CD4-positive, CD25-positive, alpha-beta regulatory T cell (primary cell): ENCODE results near the gene ANGEL1. TPM values are rescaled to one million over a fixed set of nuclear protein-coding genes. Genes with fewer than 3 reads are reported as not detected.

ENCODE experiments used
- ATAC-seq, 2 donors: fragments of 150-1000 bp; cut with Tn5 transposase; one replicate each; pipeline ENCODE4 v1.10.0; 2021; ENCODE audit warnings: low read depth in 2 of 2, moderate number of reproducible peaks in 2 of 2, moderate library complexity in 1 of 2
- DNase-seq, 3 donors: peaks; one replicate each; pipeline versions ENCODE4 v3.0.0 to v3.0.0-alpha.2; 2012 to 2022; ENCODE audit warnings: mixed read lengths in 1 of 3
- H3K27ac ChIP-seq: one replicate; pipeline ENCODE4 v1.7.0; 2013; ENCODE audit warnings: mild to moderate bottlenecking, low read length; ENCODE audit not compliant: insufficient read depth, poor library complexity, severe bottlenecking
- H3K27me3 ChIP-seq: one replicate; pipeline ENCODE4 v1.7.0; 2013; ENCODE audit warnings: low read length; ENCODE audit not compliant: control insufficient read depth, insufficient read depth
- H3K36me3 ChIP-seq: one replicate; pipeline ENCODE4 v1.7.0; 2013; ENCODE audit warnings: mild to moderate bottlenecking, low read length, moderate library complexity; ENCODE audit not compliant: control insufficient read depth, insufficient read depth
- H3K4me1 ChIP-seq: 2 replicates; pipeline ENCODE4 v1.7.0; 2013; ENCODE audit warnings: mild to moderate bottlenecking, low read length; ENCODE audit not compliant: insufficient read depth, control insufficient read depth, poor library complexity, severe bottlenecking
- H3K4me3 ChIP-seq: one replicate; pipeline ENCODE4 v1.7.0; 2013; ENCODE audit warnings: low read depth, mild to moderate bottlenecking, low read length, moderate library complexity
- H3K9me3 ChIP-seq, 2 experiments: 1 replicate in 1 of 2; 2 replicates in 1 of 2; pipeline ENCODE4 v1.7.0; 2013; ENCODE audit warnings: low read length in 2 of 2, mild to moderate bottlenecking in 1 of 2, moderate library complexity in 1 of 2; ENCODE audit not compliant: control insufficient read depth in 2 of 2
- H3K27ac Mint-ChIP-seq, 3 donors: one replicate each; pipeline ENCODE4 v1.8.0; 2020 to 2022; ENCODE audit warnings: mild to moderate bottlenecking in 3 of 3, mixed read lengths in 3 of 3, moderate library complexity in 2 of 3
- H3K27me3 Mint-ChIP-seq: one replicate; pipeline ENCODE4 v1.8.0; 2022; ENCODE audit warnings: mild to moderate bottlenecking, mixed read lengths
- H3K36me3 Mint-ChIP-seq: one replicate; pipeline ENCODE4 v1.8.0; 2020; ENCODE audit warnings: mixed read lengths
- H3K4me1 Mint-ChIP-seq, 4 donors: one replicate each; pipeline ENCODE4 v1.8.0; 2020 to 2022; ENCODE audit warnings: mixed read lengths in 4 of 4, mild to moderate bottlenecking in 1 of 4
- H3K4me3 Mint-ChIP-seq, 4 donors: one replicate each; pipeline ENCODE4 v1.8.0; 2020 to 2022; ENCODE audit warnings: mild to moderate bottlenecking in 4 of 4, mixed read lengths in 4 of 4, moderate library complexity in 3 of 4
- H3K9me3 Mint-ChIP-seq, 7 donors: one replicate each; pipeline ENCODE4 v1.8.0; 2020 to 2022; ENCODE audit warnings: mixed read lengths in 7 of 7, mild to moderate bottlenecking in 3 of 7, moderate library complexity in 2 of 7
- polyA plus RNA-seq, 4 donors: library from polyadenylated mRNA; unstranded; fragments of 300-500 nt; fragmentation: Illumina TruSeq; gene quantifications; one replicate each; pipeline ENCODE4 v1.2.3, GENCODE V29; 2021
- total RNA-seq: library from RNA; stranded (reverse); gene quantifications from one replicate; pipeline ENCODE4 v1.2.3, GENCODE V29; 2022

Gene ANGEL1
- total and polyA plus RNA-seq, 5 donors from 2014 or later = 13.0 to 23.4 (median 18.9) TPM

DNA sequence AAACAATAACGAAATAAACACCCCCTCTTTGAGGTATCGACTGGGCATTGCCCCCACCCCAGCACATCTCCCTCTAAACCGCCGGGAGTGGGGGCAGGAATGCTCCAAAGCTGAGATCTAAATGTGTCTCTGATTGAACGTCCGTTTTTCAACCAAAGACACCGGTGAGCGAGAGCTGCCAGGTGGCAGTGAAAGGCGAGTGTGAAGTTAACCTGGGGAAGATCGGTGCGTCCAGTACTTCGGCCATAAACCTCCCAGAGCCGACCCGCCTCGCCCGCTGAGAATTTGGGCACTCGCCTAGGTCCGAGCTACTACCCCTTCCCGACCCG, 625 bp downstream of the ANGEL1 start:
- ATAC-seq (no peak), DNase-seq (peak in 1 of 3 donors; percentile 13)
- peak overlapping the region; percentile 84 for H3K4me3 ChIP-seq
- no peaks in the 10 kb centered on the region for H3K27me3 Mint-ChIP-seq
- peak overlapping the region; percentile 71 for H3K27ac ChIP-seq
- no peaks in the 10 kb centered on the region for H3K27me3 ChIP-seq
- peaks cover 11 to 39% (median 23%) of the 10 kb centered on the region in 4 donors for H3K4me1 Mint-ChIP-seq
- H3K36me3 ChIP-seq = peaks cover 18% of the 10 kb centered on the region
- peak overlapping the region; percentile 95 to 100 (median 97) for H3K4me3 Mint-ChIP-seq
- peaks cover 14% of the 10 kb centered on the region for H3K36me3 Mint-ChIP-seq
- peak overlapping the region; percentile 89 to 96 (median 92) for H3K27ac Mint-ChIP-seq
- H3K9me3 Mint-ChIP-seq = no peaks in the 10 kb centered on the region
- peaks cover 23% of the 10 kb centered on the region for H3K4me1 ChIP-seq
- H3K9me3 ChIP-seq = no peaks in the 10 kb centered on the region

DNA sequence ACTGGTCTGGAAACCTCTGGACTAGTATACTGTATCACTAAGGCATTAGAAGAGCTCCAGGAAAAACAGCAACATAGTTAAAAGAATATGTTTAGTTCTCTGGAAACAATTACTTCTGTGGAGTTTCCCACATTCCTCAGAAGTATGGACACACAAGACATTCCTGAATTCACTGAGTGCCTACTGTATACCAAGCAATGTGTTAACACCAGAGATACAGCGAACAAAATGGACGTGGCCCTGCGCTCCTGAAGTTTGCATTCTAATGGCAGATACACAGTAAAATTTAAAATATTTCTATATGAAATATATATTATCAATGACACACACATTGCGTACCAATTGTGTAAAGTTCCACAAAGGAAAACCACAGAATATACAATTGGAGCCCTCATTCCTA, 1.1 kb downstream of the ANGEL1 start:
- Histone ChIP-seq H3K27ac (peak overlapping the region; percentile 71), H3K36me3 (peaks cover 23% of the 10 kb centered on the region), H3K9me3 (no peaks in the 10 kb centered on the region), H3K27me3 (no peaks in the 10 kb centered on the region), H3K4me1 (peaks cover 23% of the 10 kb centered on the region), H3K4me3 (peak overlapping the region; percentile 84)
- no peak for DNase-seq
- Mint-ChIP-seq H3K36me3 (peaks cover 16% of the 10 kb centered on the region), H3K27ac (peak overlapping the region in 2 of 3 donors; percentile 92 to 96), H3K4me1 (peaks cover 11 to 39% (median 23%) of the 10 kb centered on the region in 4 donors), H3K4me3 (peak overlapping the region; percentile 95 to 100 (median 97)), H3K27me3 (no peaks in the 10 kb centered on the region), H3K9me3 (no peaks in the 10 kb centered on the region)
- ATAC-seq = no peak

DNA sequence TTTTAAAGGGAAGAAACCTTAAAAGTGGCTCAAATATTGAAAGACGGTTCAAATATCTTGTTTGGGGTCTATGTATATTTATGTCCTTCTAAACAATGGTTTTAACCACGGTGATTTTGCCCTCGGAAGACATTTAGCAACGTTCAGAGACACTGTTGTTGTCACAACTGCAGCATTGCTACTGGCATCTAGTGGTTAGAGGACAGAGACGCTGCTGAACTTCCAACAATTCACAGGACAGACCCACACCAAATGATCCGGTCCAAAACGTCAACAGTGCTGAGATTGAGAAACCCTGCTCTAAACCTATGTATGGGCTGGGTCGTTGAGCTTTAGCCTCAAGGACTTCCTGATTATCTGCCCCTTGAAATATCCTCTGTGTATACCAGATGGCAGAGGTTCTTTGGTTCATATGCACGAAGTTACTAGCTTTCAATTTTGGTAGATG, 1.7 kb downstream of the ANGEL1 start:
- peak; percentile 10 to 28 for ATAC-seq
- peak in 2 of 3 donors; percentile 16 to 51 for DNase-seq
- Histone ChIP-seq H3K4me1 (peaks cover 23% of the 10 kb centered on the region), H3K36me3 (peaks cover 29% of the 10 kb centered on the region), H3K27ac (no peak overlapping the region), H3K27me3 (no peaks in the 10 kb centered on the region), H3K4me3 (peak overlapping the region; percentile 84), H3K9me3 (no peaks in the 10 kb centered on the region)
- H3K27me3 Mint-ChIP-seq = no peaks in the 10 kb centered on the region
- H3K27ac Mint-ChIP-seq = peak overlapping the region; percentile 43 to 96 (median 78)
- H3K36me3 Mint-ChIP-seq = peaks cover 17% of the 10 kb centered on the region
- peaks cover 13 to 39% (median 23%) of the 10 kb centered on the region in 4 donors for H3K4me1 Mint-ChIP-seq
- H3K4me3 Mint-ChIP-seq = peak overlapping the region; percentile 95 to 100 (median 97)
- no peaks in the 10 kb centered on the region for H3K9me3 Mint-ChIP-seq

DNA sequence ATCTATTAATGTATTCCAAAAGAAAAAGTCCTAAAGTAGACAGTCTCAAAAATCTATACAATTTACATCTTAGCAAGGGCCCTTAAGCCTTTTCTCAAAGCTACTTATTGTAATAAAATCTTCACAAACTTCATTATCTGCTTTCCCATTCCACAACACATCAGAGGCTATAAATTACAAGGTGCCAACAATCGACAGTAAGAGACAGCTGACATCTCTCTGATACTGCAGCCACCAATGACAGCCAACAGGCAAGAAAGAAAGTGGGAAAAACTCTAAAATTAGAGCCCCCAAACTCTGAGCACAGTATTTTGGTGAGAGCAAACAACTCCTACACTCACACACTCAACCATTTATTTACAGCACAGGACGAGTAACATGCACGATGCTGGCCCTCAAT, 2.2 kb downstream of the ANGEL1 start:
- Histone ChIP-seq H3K4me1 (peaks cover 23% of the 10 kb centered on the region), H3K4me3 (peak overlapping the region; percentile 84), H3K9me3 (no peaks in the 10 kb centered on the region), H3K27me3 (no peaks in the 10 kb centered on the region), H3K27ac (no peak overlapping the region), H3K36me3 (peaks cover 32% of the 10 kb centered on the region)
- Mint-ChIP-seq H3K36me3 (peaks cover 20% of the 10 kb centered on the region), H3K4me3 (peak overlapping the region; percentile 95 to 100 (median 97)), H3K27ac (peak overlapping the region; percentile 43 to 96 (median 78)), H3K27me3 (no peaks in the 10 kb centered on the region), H3K4me1 (peaks cover 17 to 39% (median 24%) of the 10 kb centered on the region in 4 donors), H3K9me3 (no peaks in the 10 kb centered on the region)
- ATAC-seq (no peak), DNase-seq (no peak)

DNA sequence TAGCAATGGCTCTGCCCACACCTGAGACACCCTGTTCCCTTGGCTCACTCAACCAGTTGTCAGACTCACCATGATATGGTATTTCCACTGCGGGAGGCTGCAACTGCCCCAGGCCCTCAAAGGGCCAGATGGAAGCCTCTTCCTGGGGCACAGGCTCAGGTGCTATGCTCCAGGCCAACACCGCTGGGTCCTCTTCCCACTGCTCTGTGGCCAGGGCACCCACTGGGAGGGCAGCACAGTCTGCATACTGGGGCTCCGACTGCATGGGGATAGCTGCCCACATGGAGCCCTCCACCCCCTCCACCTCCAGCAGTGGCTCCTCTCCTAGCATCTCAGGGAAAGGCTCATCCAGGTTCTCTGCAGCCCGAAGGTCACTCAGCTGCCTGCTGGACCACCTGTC, 3.7 kb downstream of the ANGEL1 start:
- Mint-ChIP-seq H3K4me3 (no peak overlapping the region), H3K27me3 (no peaks in the 10 kb centered on the region), H3K4me1 (peaks cover 17 to 39% (median 24%) of the 10 kb centered on the region in 4 donors), H3K27ac (no peak overlapping the region), H3K9me3 (no peaks in the 10 kb centered on the region), H3K36me3 (peaks cover 23% of the 10 kb centered on the region)
- DNase-seq (no peak), ATAC-seq (no peak)
- Histone ChIP-seq H3K9me3 (no peaks in the 10 kb centered on the region), H3K27me3 (no peaks in the 10 kb centered on the region), H3K4me1 (peaks cover 23% of the 10 kb centered on the region), H3K27ac (no peak overlapping the region), H3K4me3 (no peak overlapping the region), H3K36me3 (peaks cover 42% of the 10 kb centered on the region)

- Histone ChIP-seq H3K27ac (no peak overlapping the region), H3K4me1 (peaks cover 20% of the 10 kb centered on the region), H3K4me3 (no peak overlapping the region), H3K36me3 (peaks cover 52% of the 10 kb centered on the region), H3K27me3 (no peaks in the 10 kb centered on the region), H3K9me3 (no peaks in the 10 kb centered on the region)
- Mint-ChIP-seq H3K4me1 (peaks cover 17 to 36% (median 24%) of the 10 kb centered on the region in 4 donors), H3K36me3 (peaks cover 33% of the 10 kb centered on the region), H3K27ac (peak overlapping the region in 1 of 3 donors; percentile 50), H3K4me3 (peak overlapping the region in 1 of 4 donors; percentile 2), H3K27me3 (no peaks in the 10 kb centered on the region), H3K9me3 (no peaks in the 10 kb centered on the region)
- ATAC-seq (no peak), DNase-seq (no peak)
Measured at GRCh38 chr14:76808011-76808410, 4.7 kb downstream of the ANGEL1 start.

DNA sequence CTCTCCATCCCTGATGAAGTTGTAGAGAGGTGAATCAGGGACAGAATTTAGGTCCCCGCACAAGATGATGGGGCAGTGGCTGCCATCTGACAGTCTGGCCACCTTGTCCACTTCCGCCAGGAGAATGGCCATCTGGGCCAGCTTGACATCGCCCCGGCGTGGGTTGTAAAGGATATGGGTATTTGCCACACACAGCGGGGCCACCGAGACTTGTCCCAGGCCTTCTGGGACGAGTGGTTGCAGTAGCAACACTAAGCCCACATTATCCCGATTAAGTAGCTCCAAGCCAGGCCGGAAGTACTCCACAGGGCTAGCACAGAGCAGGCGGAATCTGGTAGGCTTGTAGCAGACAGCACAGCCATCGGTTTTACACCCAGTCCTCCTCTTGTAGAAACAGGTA, 6.2 kb downstream of the ANGEL1 start:
- Histone ChIP-seq H3K9me3 (no peaks in the 10 kb centered on the region), H3K36me3 (peaks cover 64% of the 10 kb centered on the region)

GRCh38 chr14:76793956-76794355, 18.7 kb downstream of the ANGEL1 start:
- H3K36me3 ChIP-seq = peaks cover 44% of the 10 kb centered on the region
- no peak overlapping the region for H3K27ac ChIP-seq
- H3K36me3 Mint-ChIP-seq = peaks cover 43% of the 10 kb centered on the region

More for the DNA sequence above, 6.2 kb downstream of the ANGEL1 start:
- Mint-ChIP-seq H3K27ac (no peak overlapping the region), H3K4me1 (peaks cover 17 to 24% (median 20%) of the 10 kb centered on the region in 4 donors), H3K9me3 (no peaks in the 10 kb centered on the region), H3K27me3 (no peaks in the 10 kb centered on the region), H3K4me3 (no peak overlapping the region), H3K36me3 (peaks cover 46% of the 10 kb centered on the region)
- no peak for ATAC-seq
- Histone ChIP-seq H3K27ac (no peak overlapping the region), H3K27me3 (no peaks in the 10 kb centered on the region), H3K4me1 (peaks cover 7% of the 10 kb centered on the region), H3K4me3 (no peak overlapping the region)
- DNase-seq = no peak

More at GRCh38 chr14:76793956-76794355, 18.7 kb downstream of the ANGEL1 start:
- Histone ChIP-seq H3K9me3 (no peaks in the 10 kb centered on the region), H3K4me3 (no peak overlapping the region), H3K27me3 (no peaks in the 10 kb centered on the region), H3K4me1 (no peaks in the 10 kb centered on the region)
- ATAC-seq (no peak), DNase-seq (no peak)
- Mint-ChIP-seq H3K27me3 (no peaks in the 10 kb centered on the region), H3K9me3 (peaks cover 0 to 2% (median 0%) of the 10 kb centered on the region in 7 donors), H3K4me3 (no peak overlapping the region), H3K4me1 (peaks cover 0 to 11% (median 5%) of the 10 kb centered on the region in 4 donors), H3K27ac (no peak overlapping the region)
